ENCODE measurements around the gene PYGL. TPM values are rescaled to one million over a fixed set of nuclear protein-coding genes. Genes with fewer than 3 reads are reported as not detected.
"Not testable (repeated sequence)": the region's sequence is repeated elsewhere in the genome, so short reads cannot be mapped to it uniquely, and the experiment has no call there.

Gene PYGL
- total RNA-seq, 2 donors from 2014 or later = 11.5 to 11.9 TPM

- TF ChIP-seq POLR2A (IDR thresholded peaks at IDR 0.05) = no peak
- TF ChIP-seq CTCF (IDR thresholded peaks at IDR 0.05) = no peak
- no peaks in the 10 kb centered on the region for H3K9me3 ChIP-seq
- WGBS, 2 donors = 93 to 95% methylated on average over 6 of the region's 6 CpGs
- no peaks in the 10 kb centered on the region for H3K27me3 ChIP-seq
- no peaks in the 10 kb centered on the region for H3K36me3 ChIP-seq (replicated peaks in 1 of 2; ENCODE audit: insufficient read depth in 1 of 2, low read depth in 2 of 2)
- no peak overlapping the region for H3K4me3 ChIP-seq
- intact Hi-C loops (cut with DNase I) = no loop called here
- H3K27ac ChIP-seq = no peak overlapping the region
- DNase-seq (no peak), ATAC-seq (no peak)
- no peaks in the 10 kb centered on the region for H3K4me1 ChIP-seq
Observed at GRCh38 chr14:50897658-50898175, 46.6 kb downstream of the PYGL start.

GRCh38 chr14:50897005-50897404 is 47.3 kb downstream of the PYGL start:
- H3K36me3 ChIP-seq (replicated peaks in 1 of 2; ENCODE audit: insufficient read depth in 1 of 2, low read depth in 2 of 2); DNase-seq; H3K4me1 ChIP-seq; H3K4me3 ChIP-seq; ATAC-seq; H3K27ac ChIP-seq; H3K9me3 ChIP-seq; intact Hi-C loops (cut with DNase I); H3K27me3 ChIP-seq: not testable (repeated sequence)
- WGBS, 2 donors = 88 to 95% methylated on average over 1 of the region's 1 CpG

- ATAC-seq; H3K9me3 ChIP-seq; H3K4me3 ChIP-seq; H3K36me3 ChIP-seq (replicated peaks in 1 of 2; ENCODE audit: insufficient read depth in 1 of 2, low read depth in 2 of 2); H3K4me1 ChIP-seq; H3K27me3 ChIP-seq; DNase-seq; H3K27ac ChIP-seq; intact Hi-C loops (cut with DNase I): not testable (repeated sequence)
- 92 to 96% methylated on average over 4 to 7 of the region's 7 CpGs for whole genome bisulfite sequencing, 2 donors
Observed at GRCh38 chr14:50896421-50896820, 47.9 kb downstream of the PYGL start.

GRCh38 chr14:50892255-50892654 is 52.0 kb downstream of the PYGL start:
- H3K27ac ChIP-seq = no peak overlapping the region
- no peak overlapping the region for H3K4me3 ChIP-seq
- no peak for ATAC-seq
- H3K36me3 ChIP-seq (replicated peaks in 1 of 2; ENCODE audit: insufficient read depth in 1 of 2, low read depth in 2 of 2) = no peaks in the 10 kb centered on the region
- intact Hi-C loops (cut with DNase I) = no loop called here
- H3K4me1 ChIP-seq = no peaks in the 10 kb centered on the region
- no peaks in the 10 kb centered on the region for H3K27me3 ChIP-seq
- H3K9me3 ChIP-seq = no peaks in the 10 kb centered on the region
- TF ChIP-seq CTCF (IDR thresholded peaks at IDR 0.05) = no peak
- TF ChIP-seq POLR2A (IDR thresholded peaks at IDR 0.05) = no peak
- WGBS, 2 donors = 78 to 87% methylated on average over 5 of the region's 5 CpGs
- DNase-seq = no peak

- DNase-seq (no peak), ATAC-seq (no peak)
- intact Hi-C loops (cut with DNase I) = no loop called here
- no peak for TF ChIP-seq POLR2A (IDR thresholded peaks at IDR 0.05)
- no peak for TF ChIP-seq CTCF (IDR thresholded peaks at IDR 0.05)
- no peaks in the 10 kb centered on the region for H3K27me3 ChIP-seq
- H3K4me3 ChIP-seq = no peak overlapping the region
- H3K9me3 ChIP-seq = no peaks in the 10 kb centered on the region
- H3K27ac ChIP-seq = no peak overlapping the region
- no peaks in the 10 kb centered on the region for H3K36me3 ChIP-seq (replicated peaks in 1 of 2; ENCODE audit: insufficient read depth in 1 of 2, low read depth in 2 of 2)
- peaks cover 5% of the 10 kb centered on the region for H3K4me1 ChIP-seq
Observed at GRCh38 chr14:50887476-50887875, 56.8 kb downstream of the PYGL start.

- TF ChIP-seq CTCF (IDR thresholded peaks at IDR 0.05) (no peak), POLR2A (IDR thresholded peaks at IDR 0.05) (no peak)
- WGBS, 2 donors = 61 to 85% methylated on average over 1 of the region's 1 CpG
- no peak overlapping the region for H3K27ac ChIP-seq
- H3K9me3 ChIP-seq = no peaks in the 10 kb centered on the region
- no peaks in the 10 kb centered on the region for H3K27me3 ChIP-seq
- ATAC-seq (no peak), DNase-seq (no peak)
- H3K4me1 ChIP-seq = peaks cover 5% of the 10 kb centered on the region
- no peaks in the 10 kb centered on the region for H3K36me3 ChIP-seq (replicated peaks in 1 of 2; ENCODE audit: insufficient read depth in 1 of 2, low read depth in 2 of 2)
- no peak overlapping the region for H3K4me3 ChIP-seq
- intact Hi-C loops (cut with DNase I) = no loop called here
Observed at GRCh38 chr14:50883827-50884197, 60.5 kb downstream of the PYGL start.
